HepG2 (cell line): ENCODE measurements around the gene IFI35. TPM values are rescaled to one million over a fixed set of nuclear protein-coding genes. Genes with fewer than 3 reads are reported as not detected.

Source experiments
- CCDC6 ChIP-seq: sonication (generic); formaldehyde crosslinking; IDR thresholded peaks from 2 replicates; pipeline ENCODE4 v1.8.1; 2022; ENCODE audit warnings: mild to moderate bottlenecking, missing genetic modification reagents, moderate library complexity
- FOXK1 ChIP-seq: sonication (generic); formaldehyde crosslinking; IDR thresholded peaks from 2 replicates; pipeline ENCODE4 v1.4.0; 2020; ENCODE audit warnings: low read depth, missing genetic modification reagents, borderline replicate concordance
- GFI1 ChIP-seq: sonication (generic); formaldehyde crosslinking; IDR thresholded peaks from 2 replicates; pipeline ENCODE4 v1.5.0; 2020; ENCODE audit warnings: missing genetic modification reagents, mild to moderate bottlenecking, borderline replicate concordance
- HDAC1 ChIP-seq: sonication (generic); formaldehyde crosslinking; IDR thresholded peaks from 2 replicates; pipeline ENCODE4 v1.5.1; 2020; ENCODE audit warnings: mild to moderate bottlenecking, missing genetic modification reagents
- HMGXB4 ChIP-seq, 2 experiments: sonication (generic) in 1 of 2; formaldehyde crosslinking in 1 of 2; IDR thresholded peaks; 2 replicates each; pipeline versions ENCODE4 v1.4.0 to v1.6.1; 2018 to 2020; ENCODE audit warnings: missing genetic modification reagents in 2 of 2, borderline replicate concordance in 1 of 2, low read depth in 1 of 2, mild to moderate bottlenecking in 1 of 2, missing biosample characterization in 1 of 2
- IRF1 ChIP-seq: sonication (generic); formaldehyde crosslinking; IDR thresholded peaks from 2 replicates; pipeline ENCODE4 v1.4.0; 2020; ENCODE audit warnings: low read depth, mild to moderate bottlenecking, missing genetic modification reagents
- KLF6 ChIP-seq: IDR thresholded peaks from 2 replicates; pipeline ENCODE4 v1.8.0; 2016; ENCODE audit warnings: missing biosample characterization, missing genetic modification reagents
- KMT2A ChIP-seq: sonication (generic); formaldehyde crosslinking; IDR thresholded peaks from 2 replicates; pipeline ENCODE4 v1.4.0; 2020; ENCODE audit warnings: missing genetic modification reagents
- MAFF ChIP-seq: IDR thresholded peaks from 2 replicates; pipeline ENCODE4 v1.6.1; 2011; ENCODE audit warnings: low read depth, low read length, improper control_type of control experiment
- MAZ ChIP-seq, 2 experiments: sonication (generic) in 1 of 2; formaldehyde crosslinking in 1 of 2; IDR thresholded peaks; 2 replicates each; pipeline versions ENCODE4 v1.5.0 to v1.6.1; 2012 to 2020; ENCODE audit warnings: low read depth in 2 of 2, mild to moderate bottlenecking in 2 of 2, borderline replicate concordance in 1 of 2, improper control_type of control experiment in 1 of 2, low read length in 1 of 2, missing genetic modification reagents in 1 of 2, moderate library complexity in 1 of 2
- MEF2D ChIP-seq: sonication (generic); formaldehyde crosslinking; IDR thresholded peaks from 2 replicates; pipeline ENCODE4 v1.5.1; 2020; ENCODE audit warnings: mild to moderate bottlenecking, missing genetic modification reagents
- MEIS2 ChIP-seq: sonication (generic); formaldehyde crosslinking; IDR thresholded peaks from 2 replicates; pipeline ENCODE4 v1.9.0; 2021; ENCODE audit warnings: mild to moderate bottlenecking, missing genetic modification reagents
- POLR2AphosphoS5 ChIP-seq: IDR thresholded peaks from 2 replicates; pipeline ENCODE4 v1.6.1; 2012; ENCODE audit warnings: low read depth, low read length
- ZBTB8A ChIP-seq: sonication (generic); formaldehyde crosslinking; IDR thresholded peaks from 2 replicates; pipeline ENCODE4 v1.4.0; 2020; ENCODE audit warnings: mild to moderate bottlenecking, low read depth, missing genetic modification reagents, borderline replicate concordance
- ZNF20 ChIP-seq: sonication (generic); formaldehyde crosslinking; IDR thresholded peaks from 2 replicates; pipeline ENCODE4 v1.4.0; 2020; ENCODE audit warnings: mild to moderate bottlenecking, moderate library complexity, missing genetic modification reagents
- ZNF350 ChIP-seq: sonication (generic); formaldehyde crosslinking; IDR thresholded peaks from 2 replicates; pipeline ENCODE4 v1.4.0; 2020; ENCODE audit warnings: mild to moderate bottlenecking, low read depth, missing genetic modification reagents, borderline replicate concordance
- ZNF460 ChIP-seq: sonication (generic); formaldehyde crosslinking; IDR thresholded peaks from 2 replicates; pipeline ENCODE4 v1.5.1; 2020; ENCODE audit warnings: missing genetic modification reagents, mild to moderate bottlenecking, borderline replicate concordance
- ZNF564 ChIP-seq: sonication (generic); formaldehyde crosslinking; IDR thresholded peaks from 2 replicates; pipeline ENCODE4 v1.8.1; 2023; ENCODE audit warnings: mild to moderate bottlenecking, missing genetic modification reagents
- ZNF598 ChIP-seq: sonication (generic); formaldehyde crosslinking; IDR thresholded peaks from 2 replicates; pipeline ENCODE4 v1.5.1; 2020; ENCODE audit warnings: mild to moderate bottlenecking, missing genetic modification reagents, borderline replicate concordance
- polyA plus RNA-seq, 8 experiments: library from polyadenylated mRNA; depleted of rRNA in 3 of 8; stranded (reverse) in 7 of 8; unstranded in 1 of 8; fragments of >200 nt; fragmentation: Illumina TruSeq in 4 of 8; extraction: Trizol in 4 of 8; gene quantifications; 2 replicates each; pipeline versions ENCODE4 v1.2.1 to v1.2.3, GENCODE V29; 2011 to 2016; ENCODE audit warnings: low read depth in 4 of 8, missing spikeins in 1 of 8, mixed read lengths in 1 of 8; ENCODE audit not compliant: insufficient read depth in 1 of 8
- total RNA-seq, 5 experiments: library from RNA; depleted of rRNA; stranded (reverse); fragments of >200 nt; fragmentation: Illumina TruSeq; extraction: Trizol; gene quantifications; 2 replicates each; pipeline ENCODE4 v1.2.3, GENCODE V29; 2016; ENCODE audit warnings: low read depth in 1 of 5
- TF ChIP-seq, protein P1 (sequence below): sonication (generic); formaldehyde crosslinking; IDR thresholded peaks from 2 replicates; pipeline ENCODE4 v1.9.0; 2022; ENCODE audit warnings: missing genetic modification reagents, mild to moderate bottlenecking, borderline replicate concordance
- TF ChIP-seq, protein P2 (sequence below): IDR thresholded peaks from 2 replicates; pipeline ENCODE4 v1.6.1; 2018; ENCODE audit warnings: missing genetic modification reagents

Gene IFI35
- total and polyA plus RNA-seq, 2 of the 13 experiments (the other 11 are each of a cell fraction or from before 2014, with no cell fraction given) = 28.9 to 38.1 TPM

GRCh38 chr17:43006639-43007551 is at the start of gene IFI35 (continued):
- TF ChIP-seq FOXK1 = 0 out of 2 replicates have a peak, but pooled peaks have one; percentile 8
- peak; percentile 82; the same call in 1 of the 2 replicates for TF ChIP-seq MEIS2 (CRISPR knock-in tag)
- TF ChIP-seq ZNF20 (CRISPR knock-in tag) = 0 out of 2 replicates have a peak, but pooled peaks have one; percentile 8
- peak; percentile 72; the same call in 1 of the 2 replicates for TF ChIP-seq CCDC6 (CRISPR knock-in tag)
- peak; percentile 25; the same call in 1 of the 2 replicates for TF ChIP-seq ZNF598 (CRISPR knock-in tag)
- TF ChIP-seq POLR2AphosphoS5 = peak; percentile 74
- TF ChIP-seq IRF1 (CRISPR knock-in tag) = peak; percentile 99
- TF ChIP-seq GFI1 (CRISPR knock-in tag) = no peak
- TF ChIP-seq HMGXB4 (CRISPR knock-in tag; IDR thresholded peaks at IDR 0.05; ENCODE audit: borderline replicate concordance in 1 of 2, low read depth in 1 of 2) = peak; percentile 90 to 92
- no peak for TF ChIP-seq MAFF
- TF ChIP-seq, protein P1, sequence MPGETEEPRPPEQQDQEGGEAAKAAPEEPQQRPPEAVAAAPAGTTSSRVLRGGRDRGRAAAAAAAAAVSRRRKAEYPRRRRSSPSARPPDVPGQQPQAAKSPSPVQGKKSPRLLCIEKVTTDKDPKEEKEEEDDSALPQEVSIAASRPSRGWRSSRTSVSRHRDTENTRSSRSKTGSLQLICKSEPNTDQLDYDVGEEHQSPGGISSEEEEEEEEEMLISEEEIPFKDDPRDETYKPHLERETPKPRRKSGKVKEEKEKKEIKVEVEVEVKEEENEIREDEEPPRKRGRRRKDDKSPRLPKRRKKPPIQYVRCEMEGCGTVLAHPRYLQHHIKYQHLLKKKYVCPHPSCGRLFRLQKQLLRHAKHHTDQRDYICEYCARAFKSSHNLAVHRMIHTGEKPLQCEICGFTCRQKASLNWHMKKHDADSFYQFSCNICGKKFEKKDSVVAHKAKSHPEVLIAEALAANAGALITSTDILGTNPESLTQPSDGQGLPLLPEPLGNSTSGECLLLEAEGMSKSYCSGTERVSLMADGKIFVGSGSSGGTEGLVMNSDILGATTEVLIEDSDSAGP (CRISPR knock-in tag) = peak; percentile 74; the same call in 1 of the 2 replicates
- no peak for TF ChIP-seq MAZ (IDR thresholded peaks at IDR 0.05; ENCODE audit: borderline replicate concordance, low read depth, low read length)
- TF ChIP-seq MAZ (CRISPR knock-in tag; IDR thresholded peaks at IDR 0.05; ENCODE audit: low read depth) = peak; percentile 66
- peak; percentile 98 for TF ChIP-seq ZNF460
- TF ChIP-seq ZNF564 (CRISPR knock-in tag) = peak; percentile 63; the same call in 1 of the 2 replicates
- peak; percentile 45; the same call in 1 of the 2 replicates for TF ChIP-seq ZNF350 (CRISPR knock-in tag)
- TF ChIP-seq, protein P2, sequence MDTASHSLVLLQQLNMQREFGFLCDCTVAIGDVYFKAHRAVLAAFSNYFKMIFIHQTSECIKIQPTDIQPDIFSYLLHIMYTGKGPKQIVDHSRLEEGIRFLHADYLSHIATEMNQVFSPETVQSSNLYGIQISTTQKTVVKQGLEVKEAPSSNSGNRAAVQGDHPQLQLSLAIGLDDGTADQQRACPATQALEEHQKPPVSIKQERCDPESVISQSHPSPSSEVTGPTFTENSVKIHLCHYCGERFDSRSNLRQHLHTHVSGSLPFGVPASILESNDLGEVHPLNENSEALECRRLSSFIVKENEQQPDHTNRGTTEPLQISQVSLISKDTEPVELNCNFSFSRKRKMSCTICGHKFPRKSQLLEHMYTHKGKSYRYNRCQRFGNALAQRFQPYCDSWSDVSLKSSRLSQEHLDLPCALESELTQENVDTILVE (CRISPR knock-in tag) = peak; percentile 51; the same call in 1 of the 2 replicates
- peak; percentile 75; the same call in 1 of the 2 replicates for TF ChIP-seq HDAC1 (CRISPR knock-in tag)
- peak; percentile 38; the same call in 1 of the 2 replicates for TF ChIP-seq KLF6
- 0 out of 2 replicates have a peak, but pooled peaks have one; percentile 29 for TF ChIP-seq ZBTB8A (CRISPR knock-in tag)
- peak; percentile 22; the same call in 1 of the 2 replicates for TF ChIP-seq MEF2D (CRISPR knock-in tag)
- peak; percentile 92 for TF ChIP-seq KMT2A (CRISPR knock-in tag)
